HPDE6-E6E7 (cell line): Measurements from ENCODE around the gene KCNJ15.
A peak's percentile ranks its signal among the peaks of the same experiment; 100 is the strongest.
"Not testable (repeated sequence)": the region's sequence is repeated elsewhere in the genome, so short reads cannot be mapped to it uniquely, and the experiment has no call there.

Experiments
- DNase-seq: peaks from one replicate; pipeline ENCODE4 v3.0.0; 2011; ENCODE audit warnings: missing footprints; ENCODE audit errors: extremely low spot score

Gene KCNJ15

DNA sequence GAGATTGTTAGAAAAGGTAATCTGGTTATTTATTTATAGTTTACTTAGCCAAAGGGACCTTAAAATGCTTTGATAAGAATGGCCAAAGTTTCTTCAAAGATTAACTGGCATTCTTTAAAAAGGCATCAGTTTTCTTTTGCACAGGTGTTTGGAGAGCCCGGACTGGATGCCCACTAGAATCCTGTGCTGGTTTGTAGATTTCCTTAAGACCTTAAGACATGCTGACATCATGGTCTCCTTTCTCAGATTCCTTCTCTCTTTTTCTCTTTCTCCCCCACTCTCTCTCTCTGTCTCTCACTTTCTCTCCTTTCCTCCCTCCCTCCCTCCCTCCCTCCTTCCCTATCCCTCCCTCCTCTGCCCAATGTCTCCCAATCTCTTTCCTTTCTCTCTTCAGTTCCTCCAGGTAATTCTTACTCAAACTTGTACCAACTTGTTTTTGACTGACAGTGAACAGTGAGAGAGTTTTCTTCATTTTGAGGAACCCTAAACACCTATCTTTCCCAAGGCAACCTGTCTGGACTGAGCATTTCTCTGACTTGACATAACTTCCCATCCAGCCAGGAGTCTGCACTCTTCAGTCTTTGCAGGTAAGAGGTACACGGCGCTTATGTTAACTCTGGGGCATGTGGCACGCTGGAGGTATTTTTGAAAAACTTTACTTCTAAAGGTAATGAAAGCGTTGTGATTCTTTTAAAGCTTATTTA is at the start of gene KCNJ15:
KCNJ15 (plus strand) TSS at position 393 of the 704 bp plus-strand sequence. CDS start 42,271 bp downstream, outside the sequence.
- DNase-seq: peak; percentile 54

GRCh38 chr21:38208118-38208517 is 48.7 kb upstream of the KCNJ15 start:
- DNase-seq: no peak

GRCh38 chr21:38211321-38211720 is 45.5 kb upstream of the KCNJ15 start:
- no peak for DNase-seq

DNA sequence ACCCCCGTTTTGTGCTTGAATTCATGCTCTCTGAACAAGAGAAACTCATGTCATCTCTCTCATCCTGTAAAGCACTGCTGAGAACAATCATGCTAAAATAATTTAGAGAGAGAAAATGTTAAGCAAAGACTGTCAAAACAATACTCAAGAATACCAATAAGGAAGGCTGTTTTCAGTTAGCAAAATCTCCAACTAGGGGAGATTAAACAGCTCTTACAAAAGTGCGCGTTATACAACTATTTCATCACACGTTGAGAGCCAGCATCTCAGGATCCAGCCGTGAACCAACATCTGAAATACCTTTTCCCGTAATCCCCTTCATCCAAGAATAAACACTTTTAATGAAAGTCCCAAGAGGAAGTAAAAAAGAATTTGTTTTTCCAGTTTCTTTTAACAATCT is 44.1 kb upstream of the KCNJ15 start:
- DNase-seq: no peak

- DNase-seq: peak; percentile 59
These were observed 37.7 kb upstream of the KCNJ15 start for GRCh38 chr21:38219049-38219628.

- DNase-seq: no peak
These were observed 36.5 kb upstream of the KCNJ15 start for GRCh38 chr21:38220270-38220737.

DNA sequence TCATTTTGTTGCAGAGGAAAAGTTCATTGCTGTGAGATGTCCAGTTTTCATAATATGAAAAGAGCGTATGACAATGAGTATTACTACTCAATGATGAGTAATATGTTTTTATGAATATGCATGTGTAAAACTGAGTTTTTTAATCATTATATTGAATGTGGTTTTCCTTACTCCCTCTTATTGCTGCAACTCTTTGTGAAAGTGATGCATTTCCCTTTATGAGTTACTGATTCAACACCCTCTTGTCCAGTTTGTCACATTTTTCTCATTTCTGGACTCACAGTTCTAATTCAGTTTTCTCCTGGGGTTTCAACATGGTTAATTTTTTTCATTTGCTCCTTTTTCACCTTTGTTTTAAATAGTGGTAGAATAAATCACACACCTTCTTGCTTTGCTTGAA is 35.2 kb upstream of the KCNJ15 start:
- DNase-seq: no peak

- DNase-seq: no peak
These were observed 32.8 kb upstream of the KCNJ15 start for GRCh38 chr21:38223893-38224540.

DNA sequence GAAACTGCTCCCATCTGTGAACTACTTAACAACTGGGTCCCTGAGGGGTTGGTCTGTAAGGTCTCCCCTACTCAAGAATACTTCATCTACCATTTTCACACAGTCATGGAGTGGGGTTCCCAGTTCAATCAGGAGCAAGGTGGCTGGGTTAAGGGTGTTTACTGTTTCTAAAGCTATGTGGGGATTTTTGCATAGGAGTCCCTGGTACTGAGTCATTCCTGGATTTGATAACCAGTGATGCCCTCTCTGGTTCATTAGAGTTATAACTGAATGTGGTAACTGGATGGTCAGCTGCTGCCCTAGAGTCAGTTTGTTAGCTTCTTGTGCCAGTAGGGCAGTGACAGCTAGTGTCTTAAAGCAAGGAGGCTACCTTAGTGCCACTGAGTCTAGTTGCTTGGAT is 29.4 kb upstream of the KCNJ15 start:
- DNase-seq: no peak

GRCh38 chr21:38228115-38228514 is 28.7 kb upstream of the KCNJ15 start:
- DNase-seq: peak; percentile 51

GRCh38 chr21:38228537-38228936 is 28.3 kb upstream of the KCNJ15 start:
- no peak for DNase-seq

GRCh38 chr21:38229260-38229877 is 27.4 kb upstream of the KCNJ15 start:
- no peak for DNase-seq

GRCh38 chr21:38234395-38235142 is 22.2 kb upstream of the KCNJ15 start:
- DNase-seq: peak; percentile 71

DNA sequence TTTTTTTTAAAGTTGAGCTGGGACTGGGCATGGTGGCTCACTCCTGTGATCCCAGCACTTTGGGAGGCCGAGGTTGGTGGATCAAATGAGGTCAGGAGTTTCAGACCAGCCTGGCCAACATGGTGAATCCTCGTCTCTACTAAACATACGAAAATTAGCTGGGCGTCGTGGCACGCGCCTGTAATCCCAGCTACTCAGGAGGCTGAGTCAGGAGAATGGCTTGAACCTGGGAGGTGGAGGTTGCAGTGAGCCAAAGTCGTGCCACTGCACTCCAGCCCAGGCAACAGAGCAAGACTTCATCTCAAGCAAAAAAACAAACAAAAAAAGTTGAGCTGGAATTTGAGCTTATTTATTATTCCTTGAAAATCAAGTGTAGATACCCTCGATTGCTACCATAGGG is 21.5 kb upstream of the KCNJ15 start:
- not testable (repeated sequence) for DNase-seq

GRCh38 chr21:38236232-38236631 is 20.6 kb upstream of the KCNJ15 start:
- no peak for DNase-seq

DNA sequence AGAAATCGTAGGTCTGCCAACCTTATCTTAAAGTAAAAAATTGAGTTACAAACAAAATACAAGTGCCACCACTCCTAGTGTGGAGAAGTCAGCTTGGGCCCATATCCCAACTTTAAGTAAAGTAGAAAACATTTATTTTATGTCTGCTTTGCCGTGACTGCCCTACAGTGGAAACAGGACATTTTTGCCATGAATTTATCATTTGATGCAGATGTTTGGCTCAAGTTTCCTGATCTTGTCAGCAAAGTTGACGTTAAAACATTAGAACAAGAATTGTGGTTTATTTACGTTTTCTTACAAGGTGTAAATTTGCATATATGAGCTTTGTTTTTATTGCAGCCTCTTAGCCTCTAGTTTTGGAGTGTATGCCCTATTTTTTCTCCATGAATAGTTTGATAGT is 17.1 kb upstream of the KCNJ15 start:
- DNase-seq: no peak

DNA sequence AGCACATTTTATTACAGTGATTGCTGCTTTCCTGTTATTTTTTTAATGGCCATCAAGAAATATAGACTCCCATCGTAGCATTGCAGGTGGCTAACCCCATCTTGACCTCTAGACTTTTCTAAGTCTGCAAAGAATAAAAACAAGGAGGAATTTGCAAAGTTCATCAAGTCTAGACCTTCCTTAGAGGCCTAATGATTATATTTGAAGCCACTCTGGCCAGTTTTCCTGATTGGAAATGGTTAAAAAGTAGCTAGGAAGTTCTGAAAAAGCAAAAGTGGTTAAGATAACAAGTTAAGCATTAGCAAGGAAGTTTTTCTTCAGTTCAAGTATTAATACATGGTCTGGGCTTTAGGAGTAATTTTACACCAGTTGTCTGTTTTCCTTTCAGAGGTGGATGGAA is 16.7 kb upstream of the KCNJ15 start:
- DNase-seq: no peak

DNA sequence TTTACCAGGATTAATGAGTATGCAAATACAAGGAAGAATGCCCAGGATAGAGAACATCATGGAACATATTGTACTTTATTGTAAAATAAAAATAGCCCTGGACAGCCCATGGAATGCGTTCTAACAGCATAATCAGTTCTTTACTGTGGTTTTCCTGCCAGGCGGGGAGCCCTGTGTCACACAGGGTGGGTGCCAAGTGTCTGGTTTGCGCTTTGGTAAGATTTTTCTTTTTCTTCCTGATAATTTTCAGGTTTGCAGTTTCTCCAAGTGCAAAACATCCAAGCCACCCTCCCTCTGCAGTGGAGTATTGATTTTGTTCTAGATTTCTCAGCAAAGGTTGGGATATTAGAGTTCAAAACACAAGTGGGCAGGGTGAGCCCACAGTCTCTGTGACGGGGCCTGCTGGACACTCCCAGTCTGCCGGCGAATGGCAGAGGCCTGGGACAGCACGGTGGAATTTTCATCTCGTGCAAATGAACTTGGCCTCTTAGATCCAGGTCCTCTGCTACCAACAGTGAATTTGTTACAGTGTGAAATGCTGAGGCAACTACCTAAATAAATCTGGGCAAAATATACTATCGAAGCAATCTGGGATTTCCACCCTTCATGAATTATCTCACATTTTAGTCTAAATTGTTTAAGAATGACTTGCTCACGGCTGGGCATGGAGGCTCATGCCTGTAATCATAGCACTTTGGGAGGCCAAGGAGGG is 15.6 kb upstream of the KCNJ15 start:
- DNase-seq: no peak

GRCh38 chr21:38242061-38242460 is 14.7 kb upstream of the KCNJ15 start:
- DNase-seq: no peak

GRCh38 chr21:38243732-38244406 is 12.9 kb upstream of the KCNJ15 start:
- no peak for DNase-seq

DNA sequence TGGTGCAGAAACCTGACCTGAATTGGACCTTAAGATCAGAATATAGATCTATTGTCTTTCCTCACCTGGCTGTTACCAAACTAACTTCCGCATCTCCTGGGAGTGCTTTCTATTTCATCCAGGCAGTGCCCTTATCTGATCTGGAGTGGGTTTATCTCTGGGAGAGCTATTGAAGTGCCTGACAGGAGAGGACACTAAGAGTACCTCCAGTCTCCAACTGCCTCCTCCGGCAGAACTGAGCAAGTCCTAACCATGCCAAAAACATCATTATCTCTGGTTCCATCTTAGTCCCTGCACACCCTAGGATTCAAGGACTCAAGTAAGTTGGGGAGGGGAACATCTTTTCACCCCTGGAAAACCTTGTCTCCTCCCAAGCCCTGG is 12.4 kb upstream of the KCNJ15 start:
- no peak for DNase-seq
